Epithelial cell of proximal tubule (primary cell): ENCODE measurements around the gene TSPAN13. TPM values are rescaled to one million over a fixed set of nuclear protein-coding genes. Genes with fewer than 3 reads are reported as not detected.

ENCODE experiments used
- DNase-seq: peaks from one replicate; pipeline ENCODE4 v3.0.0-alpha.2; 2011; ENCODE audit warnings: low read depth
- H3K4me3 ChIP-seq: 2 replicates; pipeline ENCODE4 v1.5.1; 2011; ENCODE audit warnings: low read depth, mild to moderate bottlenecking, low read length
- total RNA-seq: library from RNA; depleted of rRNA; stranded (reverse); fragments of >200 nt; gene quantifications from 2 replicates; pipeline ENCODE4 v1.2.3, GENCODE V29; 2015
- TF ChIP-seq, protein P1 (sequence below): conservative IDR thresholded peaks from 2 replicates; pipeline ENCODE4 v1.5.1; 2012; ENCODE audit warnings: low read depth, mild to moderate bottlenecking, low read length

Gene TSPAN13
- total RNA-seq, 1 donor from 2014 or later, result 25.8 TPM

- TF ChIP-seq, protein P1, sequence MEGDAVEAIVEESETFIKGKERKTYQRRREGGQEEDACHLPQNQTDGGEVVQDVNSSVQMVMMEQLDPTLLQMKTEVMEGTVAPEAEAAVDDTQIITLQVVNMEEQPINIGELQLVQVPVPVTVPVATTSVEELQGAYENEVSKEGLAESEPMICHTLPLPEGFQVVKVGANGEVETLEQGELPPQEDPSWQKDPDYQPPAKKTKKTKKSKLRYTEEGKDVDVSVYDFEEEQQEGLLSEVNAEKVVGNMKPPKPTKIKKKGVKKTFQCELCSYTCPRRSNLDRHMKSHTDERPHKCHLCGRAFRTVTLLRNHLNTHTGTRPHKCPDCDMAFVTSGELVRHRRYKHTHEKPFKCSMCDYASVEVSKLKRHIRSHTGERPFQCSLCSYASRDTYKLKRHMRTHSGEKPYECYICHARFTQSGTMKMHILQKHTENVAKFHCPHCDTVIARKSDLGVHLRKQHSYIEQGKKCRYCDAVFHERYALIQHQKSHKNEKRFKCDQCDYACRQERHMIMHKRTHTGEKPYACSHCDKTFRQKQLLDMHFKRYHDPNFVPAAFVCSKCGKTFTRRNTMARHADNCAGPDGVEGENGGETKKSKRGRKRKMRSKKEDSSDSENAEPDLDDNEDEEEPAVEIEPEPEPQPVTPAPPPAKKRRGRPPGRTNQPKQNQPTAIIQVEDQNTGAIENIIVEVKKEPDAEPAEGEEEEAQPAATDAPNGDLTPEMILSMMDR, result no peak
- no peak for DNase-seq
- no peak overlapping the region for H3K4me3 ChIP-seq
Measured at GRCh38 chr7:16718111-16718656, 35.4 kb upstream of the TSPAN13 start.

DNA sequence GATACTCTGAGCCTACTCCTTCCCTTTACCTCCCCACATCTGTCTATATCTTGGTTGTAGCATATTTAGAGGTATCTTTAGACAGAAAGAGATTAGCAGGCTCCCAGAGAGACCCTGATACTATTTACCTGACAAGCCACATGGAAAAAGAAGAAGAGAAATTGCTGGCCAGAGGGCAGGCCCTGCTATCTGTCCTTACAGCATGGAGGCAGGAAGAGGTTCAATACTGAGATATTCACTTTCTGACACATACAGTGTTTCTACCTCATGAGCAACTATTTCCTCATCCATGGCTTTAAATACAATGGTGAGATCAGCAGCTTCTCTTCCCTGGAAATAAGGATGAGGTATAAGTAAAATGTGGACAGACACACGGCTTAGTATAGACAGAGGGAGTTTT is 33.9 kb upstream of the TSPAN13 start:
- no peak for DNase-seq
- TF ChIP-seq, protein P1, result no peak
- H3K4me3 ChIP-seq, result no peak overlapping the region

DNA sequence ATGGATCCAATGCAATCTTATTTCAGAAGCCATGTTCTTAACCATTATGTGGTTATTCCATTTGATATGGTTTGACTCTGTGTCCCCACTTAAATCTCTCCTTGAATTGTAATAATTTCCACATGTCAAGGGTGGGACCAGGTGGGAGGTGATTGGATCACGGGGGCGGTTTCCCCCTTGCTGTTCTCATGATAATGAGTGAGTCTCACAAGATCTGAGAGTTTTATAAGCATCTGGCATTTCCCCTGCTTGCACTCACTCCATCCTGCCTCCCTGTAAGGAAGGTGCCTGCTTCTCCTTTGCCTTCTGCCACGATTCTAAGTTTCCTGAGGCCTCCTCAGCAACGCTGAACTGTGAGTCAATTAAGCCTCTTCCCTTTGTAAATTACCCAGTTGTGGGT is 32.0 kb upstream of the TSPAN13 start:
- TF ChIP-seq, protein P1, result no peak
- no peak overlapping the region for H3K4me3 ChIP-seq
- no peak for DNase-seq

- no peak overlapping the region for H3K4me3 ChIP-seq
- no peak for DNase-seq
- TF ChIP-seq, protein P1, result no peak
Measured at GRCh38 chr7:16724344-16724743, 29.2 kb upstream of the TSPAN13 start.

DNA sequence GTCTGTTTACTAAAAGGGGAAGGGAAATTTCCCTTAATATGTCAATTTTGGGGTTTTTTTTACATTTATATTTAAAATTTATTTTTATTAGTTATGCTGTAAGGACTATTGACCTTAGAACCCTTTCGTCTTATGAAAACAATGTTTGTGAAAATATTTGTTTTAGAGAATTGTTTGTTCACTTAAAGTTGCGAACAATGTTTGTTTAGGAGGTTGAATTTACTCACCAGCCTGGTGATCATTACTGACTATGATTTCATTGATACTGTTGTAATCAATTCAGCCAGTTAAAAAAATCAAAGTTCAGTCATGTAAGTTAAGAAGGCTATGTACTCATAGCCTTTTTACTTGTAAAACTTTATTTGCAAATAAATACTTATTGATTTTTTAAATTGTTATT is 27.4 kb upstream of the TSPAN13 start:
- no peak for DNase-seq
- TF ChIP-seq, protein P1, result no peak
- H3K4me3 ChIP-seq, result no peak overlapping the region

DNA sequence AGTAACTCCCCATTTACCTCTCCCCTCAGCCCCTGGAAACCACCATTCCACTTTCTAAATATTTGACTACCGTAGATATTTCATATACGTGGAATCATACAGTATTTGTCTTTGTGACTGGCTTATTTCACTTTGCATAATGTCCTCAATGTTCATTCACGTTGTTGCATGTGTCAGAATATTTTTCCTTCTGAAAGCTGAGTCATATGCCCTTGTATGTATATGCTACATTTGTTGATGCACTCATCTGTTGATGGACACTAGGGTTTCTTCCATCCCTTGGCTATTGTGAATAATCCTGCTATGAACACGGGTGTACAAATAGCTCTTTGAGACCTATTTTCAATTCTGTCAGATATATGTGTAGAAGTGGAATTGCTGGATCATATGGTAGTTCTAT is 25.8 kb upstream of the TSPAN13 start:
- no peak for DNase-seq
- TF ChIP-seq, protein P1, result no peak
- H3K4me3 ChIP-seq, result no peak overlapping the region

- no peak for DNase-seq
- TF ChIP-seq, protein P1, result no peak
- no peak overlapping the region for H3K4me3 ChIP-seq
Measured at GRCh38 chr7:16728811-16729210, 24.7 kb upstream of the TSPAN13 start.
